HL-60 (cell line): ENCODE data around the gene ADNP.

Source experiments
- DNase-seq, 2 experiments: peaks; one replicate each; pipeline ENCODE4 v3.0.0-alpha.2; 2010 to 2020; ENCODE audit warnings: low read depth in 1 of 2, low spot score in 1 of 2
- H3K27ac ChIP-seq: fragments of 250-450 bp; sonication (Bioruptor Pico); replicated peaks from 2 replicates; pipeline ENCODE4 v1.5.1; 2020; ENCODE audit warnings: mild to moderate bottlenecking, moderate library complexity
- H3K27me3 ChIP-seq: fragments of 250-450 bp; sonication (Bioruptor Pico); 2 replicates; pipeline ENCODE4 v1.5.1; 2021; ENCODE audit warnings: mild to moderate bottlenecking, moderate library complexity; ENCODE audit not compliant: insufficient read depth, poor library complexity, severe bottlenecking
- H3K4me3 ChIP-seq: replicated peaks from 2 replicates; pipeline ENCODE4 v1.5.1; 2011; ENCODE audit warnings: mild to moderate bottlenecking, control low read depth, low read length; ENCODE audit not compliant: insufficient read depth
- CTCF ChIP-seq: IDR thresholded peaks from one replicate; pipeline ENCODE4 v1.5.1; 2011; ENCODE audit warnings: low read length, control low read depth, inconsistent platforms; ENCODE audit not compliant: insufficient read depth
- GABPA ChIP-seq: IDR thresholded peaks from 2 replicates; pipeline ENCODE4 v1.6.1; 2012; ENCODE audit warnings: low read depth
- POLR2AphosphoS5 ChIP-seq: IDR thresholded peaks from 2 replicates; pipeline ENCODE4 v1.6.1; 2012; ENCODE audit warnings: low read depth
- REST ChIP-seq: IDR thresholded peaks from 2 replicates; pipeline ENCODE4 v1.6.1; 2012; ENCODE audit warnings: low read depth; ENCODE audit not compliant: insufficient replicate concordance
- SPI1 ChIP-seq: IDR thresholded peaks from 2 replicates; pipeline ENCODE4 v1.6.1; 2012; ENCODE audit warnings: low read depth, mild to moderate bottlenecking, borderline replicate concordance

The ADNP gene

GRCh38 chr20:50843331-50844276 is 87.6 kb downstream of the ADNP start:
- H3K27me3 ChIP-seq: no peaks in the 10 kb centered on the region
- H3K4me3 ChIP-seq: no peak overlapping the region
- DNase-seq: no peak
- no peak overlapping the region for H3K27ac ChIP-seq
- no peak for TF ChIP-seq REST
- no peak for TF ChIP-seq SPI1
- no peak for TF ChIP-seq CTCF
- no peak for TF ChIP-seq GABPA
- no peak for TF ChIP-seq POLR2AphosphoS5

GRCh38 chr20:50842821-50843220 is 88.4 kb downstream of the ADNP start:
- H3K4me3 ChIP-seq: no peak overlapping the region
- no peak for DNase-seq
- H3K27ac ChIP-seq: no peak overlapping the region
- H3K27me3 ChIP-seq: no peaks in the 10 kb centered on the region
- TF ChIP-seq REST: no peak
- no peak for TF ChIP-seq GABPA
- no peak for TF ChIP-seq CTCF
- no peak for TF ChIP-seq SPI1
- TF ChIP-seq POLR2AphosphoS5: no peak
